Heart right ventricle (tissue), 16 donors: ENCODE measurements around the gene AP5Z1. TPM values are rescaled to one million over a fixed set of nuclear protein-coding genes. Genes with fewer than 3 reads are reported as not detected.

Source experiments
- ATAC-seq, 8 donors: fragments of 200-7000 bp; cut with Tn5 transposase; one replicate each; pipeline ENCODE4 v1.9.1; 2020; ENCODE audit warnings: mild to moderate bottlenecking in 8 of 8, moderate library complexity in 8 of 8, moderate number of reproducible peaks in 1 of 8
- DNase-seq, 2 donors: peaks; one replicate each; pipeline ENCODE4 v3.0.0-alpha.2; 2020
- H3K27ac ChIP-seq, 10 donors: fragments of 200-600 bp; sonication (generic) in 2 of 10; one replicate each; pipeline versions ENCODE4 v1.5.0 to v1.8.0; 2020 to 2022; ENCODE audit warnings: mild to moderate bottlenecking in 3 of 10
- H3K27me3 ChIP-seq, 7 donors: fragments of 200-600 bp; one replicate each; pipeline ENCODE4 v1.8.0; 2021 to 2022; ENCODE audit warnings: mild to moderate bottlenecking in 2 of 7
- H3K36me3 ChIP-seq, 9 donors: fragments of 200-600 bp; sonication (generic) in 1 of 9; one replicate each; pipeline versions ENCODE4 v1.5.0 to v1.8.0; 2020 to 2022; ENCODE audit warnings: mild to moderate bottlenecking in 2 of 9
- H3K4me1 ChIP-seq, 9 donors: fragments of 200-600 bp; sonication (generic) in 1 of 9; one replicate each; pipeline versions ENCODE4 v1.5.0 to v1.8.0; 2020 to 2022; ENCODE audit warnings: mild to moderate bottlenecking in 4 of 9
- H3K4me3 ChIP-seq, 10 donors: fragments of 200-600 bp; sonication (generic) in 2 of 10; one replicate each; pipeline versions ENCODE4 v1.5.0 to v1.8.0; 2020 to 2022; ENCODE audit warnings: mild to moderate bottlenecking in 7 of 10, moderate library complexity in 2 of 10
- H3K9me3 ChIP-seq, 11 donors: fragments of 200-600 bp in 10 of 11; sonication (generic) in 2 of 11; one replicate each; pipeline versions ENCODE4 v1.5.0 to v1.8.0; 2013 to 2022; ENCODE audit warnings: mild to moderate bottlenecking in 2 of 11, control low read depth in 1 of 11, moderate library complexity in 1 of 11
- CTCF ChIP-seq, 9 donors: fragments of 200-600 bp; sonication (generic) in 2 of 9; IDR thresholded peaks; one replicate each; pipeline versions ENCODE4 v1.5.0 to v1.8.0; 2021 to 2022; ENCODE audit warnings: antibody characterized with exemption in 9 of 9, mild to moderate bottlenecking in 5 of 9, moderate library complexity in 1 of 9
- WGBS, 2 donors: extraction: QIAGEN DNeasy Blood & Tissue Kit; methylation state at CpG; one replicate each; pipeline ENCODE4 v1.1.7; 2013; ENCODE audit warnings: inconsistent platforms in 1 of 2; 5-methylcytosine and 5-hydroxymethylcytosine counted together
- intact Hi-C, 10 donors: fragments of 100-400 bp; cut with DNase I; formaldehyde crosslinking; loops; one replicate each; pipeline versions ENCODE4 v1.11.1 to v1.14.2; 2022
- polyA plus RNA-seq, 2 donors: library from polyadenylated mRNA; stranded (reverse); fragments of 200-250 nt; gene quantifications; one replicate each; pipeline ENCODE4 v1.2.3, GENCODE V29; 2013
- total RNA-seq, 10 donors: library from RNA; stranded (reverse); fragmentation: NEBNext Ultra II Directional in 3 of 10; extraction: Animal tissue kit (Norgen Biotek cat#: 25700) in 3 of 10; gene quantifications; one replicate each; pipeline versions ENCODE4 v1.2.1 to v1.2.4, GENCODE V29; 2021 to 2023
- donor health status: Arrhythmogenic right ventricular cardiomyopathy.
- donor health status: ischemic (EF 13 %, LVEDD 7.1; RV severe dilation, severe dysfunction).
- donor health status: healthy with polysubstance abuse.
- donor health status: DM: no; HTN: yes; CAD: no.
- donor health status: DM: no; HTN: no; CAD: no.
- donor health status: ischemic (EF 25% LVEDD 6.9; RV normal size, moderate dysfunction).
- donor health status: ischemic (EF 25% LVEDD 5.7; RV mildly dilated, moderate dysfunction).
- donor health status: healthy.
- donor health status: DM: yes; HTN: yes; CAD: no.
- donor health status: Ischemic cardiomyopathy.
- donor health status: ischemic (EF 35%, LVEDD 5.7; RV mildly dilated, moderate dysfunction).
- donor health status: nonischemic (EF 11% LVEDD 7.7; RV severe dilation, severe dysfunction).
- donor health status: DM: yes; HTN: yes; CAD: no.
- donor health status: PGD.
- donor health status: ischemic (EF 29% LVEDD 5.4; RV normal size, mild dysfunction).
- donor health status: nonischemic (EF 23%, LVEDD 6.1; RV moderate dilation, normal function).

The AP5Z1 gene
- total and polyA plus RNA-seq, 12 donors: 8.5 to 30.9 (median 12.7) TPM

GRCh38 chr7:4759211-4759610 is 16.2 kb upstream of the AP5Z1 start:
- WGBS, 2 donors: 96 to 97% methylated on average over 40 of the region's 40 CpGs
- no peak for DNase-seq

GRCh38 chr7:4760952-4761351 is 14.5 kb upstream of the AP5Z1 start:
- Histone ChIP-seq H3K27ac (no peak overlapping the region), H3K4me3 (no peak overlapping the region), H3K36me3 (peaks cover 0 to 100% (median 79%) of the 10 kb centered on the region in 9 donors), H3K27me3 (no peaks in the 10 kb centered on the region), H3K4me1 (no peaks in the 10 kb centered on the region), H3K9me3 (no peaks in the 10 kb centered on the region)
- intact Hi-C loops: no loop called here
- TF ChIP-seq CTCF (IDR thresholded peaks at IDR 0.05): no peak
- no peak for DNase-seq
- no peak for ATAC-seq
- 97% methylated on average over 26 of the region's 26 CpGs for WGBS, 2 donors

More at GRCh38 chr7:4759211-4759610, 16.2 kb upstream of the AP5Z1 start:
- peaks cover 0 to under 1% (median 0%) of the 10 kb centered on the region in 9 donors for H3K4me1 ChIP-seq
- TF ChIP-seq CTCF (IDR thresholded peaks at IDR 0.05): no peak
- intact Hi-C loops: loop anchor here in 2 of 10 donors (10.0 kb wide), 1 partner anchor 144 kb away; no protein-coding TSS in a partner anchor
- H3K27me3 ChIP-seq: no peaks in the 10 kb centered on the region
- H3K27ac ChIP-seq: no peak overlapping the region
- H3K4me3 ChIP-seq: no peak overlapping the region
- peaks cover 0 to 100% (median 87%) of the 10 kb centered on the region in 9 donors for H3K36me3 ChIP-seq
- H3K9me3 ChIP-seq: no peaks in the 10 kb centered on the region
- ATAC-seq: peak in 1 of 8 donors; percentile 4

GRCh38 chr7:4762121-4763055 is 13.0 kb upstream of the AP5Z1 start:
- Histone ChIP-seq H3K36me3 (peaks cover 0 to 99% (median 71%) of the 10 kb centered on the region in 9 donors), H3K4me3 (no peak overlapping the region), H3K27me3 (no peaks in the 10 kb centered on the region), H3K27ac (no peak overlapping the region), H3K9me3 (no peaks in the 10 kb centered on the region), H3K4me1 (no peaks in the 10 kb centered on the region)
- no peak for TF ChIP-seq CTCF (IDR thresholded peaks at IDR 0.05)
- DNase-seq (no peak), ATAC-seq (peak in 1 of 8 donors; percentile 5)
- intact Hi-C loops: no loop called here
- 93 to 94% methylated on average over 52 to 54 of the region's 54 CpGs for WGBS, 2 donors

- ATAC-seq: no peak
- no peak overlapping the region for H3K4me3 ChIP-seq
- no peak for TF ChIP-seq CTCF (IDR thresholded peaks at IDR 0.05)
- H3K36me3 ChIP-seq: peaks cover 0 to 95% (median 66%) of the 10 kb centered on the region in 9 donors
- WGBS, 2 donors: 95 to 97% methylated on average over 32 of the region's 32 CpGs
- no peak overlapping the region for H3K27ac ChIP-seq
- no peaks in the 10 kb centered on the region for H3K9me3 ChIP-seq
- no peaks in the 10 kb centered on the region for H3K4me1 ChIP-seq
- no peak for DNase-seq
- H3K27me3 ChIP-seq: no peaks in the 10 kb centered on the region
- intact Hi-C loops: no loop called here
These were observed 12.2 kb upstream of the AP5Z1 start for GRCh38 chr7:4763091-4763793.
